Renal cortical epithelial cell (primary cell): Measurements from ENCODE around the gene GPR153. TPM values are rescaled to one million over a fixed set of nuclear protein-coding genes. Genes with fewer than 3 reads are reported as not detected.
"Not testable (repeated sequence)": the region's sequence is repeated elsewhere in the genome, so short reads cannot be mapped to it uniquely, and the experiment has no call there.

ENCODE experiments used
- DNase-seq: peaks from one replicate; pipeline ENCODE4 v3.0.0-alpha.2; 2011; ENCODE audit warnings: low read depth
- total RNA-seq: library from RNA; depleted of rRNA; stranded (reverse); fragments of >200 nt; gene quantifications from 2 replicates; pipeline ENCODE4 v1.2.3, GENCODE V29; 2014

The GPR153 gene
- total RNA-seq, 1 donor from 2014 or later: 4.8 TPM

DNA sequence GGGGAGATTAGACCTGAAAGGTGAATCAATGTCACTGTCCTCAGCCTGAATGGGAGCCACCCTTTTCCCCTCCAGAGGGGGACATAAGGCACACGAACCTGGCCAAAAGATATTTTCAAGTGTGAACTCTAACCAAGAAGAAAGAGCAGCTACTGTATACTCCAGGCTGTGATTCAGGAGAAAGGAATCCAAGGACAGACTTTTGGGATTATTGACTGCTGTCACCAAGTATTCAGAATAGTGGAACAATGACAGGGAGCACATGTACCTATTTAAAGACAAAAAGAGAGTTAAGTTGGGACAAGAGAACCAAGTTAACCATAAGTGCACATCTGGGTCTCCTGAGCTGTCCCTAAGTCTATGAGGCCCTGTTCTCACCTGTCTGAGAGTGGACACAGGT, 27.5 kb downstream of the GPR153 start:
- DNase-seq: no peak

DNA sequence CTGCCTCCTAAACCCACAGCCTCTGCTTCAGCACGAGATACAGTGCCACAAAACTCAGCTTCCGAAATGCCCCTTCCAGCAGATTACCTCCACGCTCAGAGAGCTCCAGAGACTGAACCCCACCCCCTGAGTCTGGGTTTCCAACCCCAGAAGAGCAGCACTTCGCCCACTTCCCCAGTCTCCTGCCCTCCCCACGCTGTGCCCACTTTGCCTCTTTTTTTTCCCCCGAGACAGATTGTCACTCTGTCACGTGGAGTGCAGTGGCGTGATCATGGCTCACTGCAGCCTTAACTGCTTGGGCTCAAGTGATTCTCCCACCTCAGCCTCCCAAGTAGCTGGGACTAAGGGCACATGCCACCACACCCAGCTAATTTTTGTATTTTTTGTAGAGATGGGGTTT, 35.2 kb downstream of the GPR153 start:
- no peak for DNase-seq

DNA sequence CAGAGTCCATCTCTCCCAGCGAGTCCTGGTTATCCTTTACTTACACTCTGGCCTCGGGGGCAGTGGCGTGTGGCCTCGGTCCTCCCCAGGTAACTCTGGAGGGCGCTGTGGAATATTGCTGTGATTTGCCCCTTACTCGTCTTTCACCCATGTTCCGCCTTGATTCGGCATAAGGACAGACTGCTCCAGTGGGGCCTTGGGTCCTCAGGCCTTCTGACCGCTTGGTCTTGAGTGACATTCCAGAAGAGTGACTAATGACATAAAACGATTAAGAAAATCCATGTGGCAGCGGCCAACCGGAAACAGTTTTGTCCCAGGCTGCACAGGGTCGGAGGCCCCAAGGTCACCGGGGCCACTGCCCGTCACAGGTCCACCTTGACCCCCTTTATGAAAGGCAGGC, 36.2 kb downstream of the GPR153 start:
- DNase-seq: peak; percentile 51

DNA sequence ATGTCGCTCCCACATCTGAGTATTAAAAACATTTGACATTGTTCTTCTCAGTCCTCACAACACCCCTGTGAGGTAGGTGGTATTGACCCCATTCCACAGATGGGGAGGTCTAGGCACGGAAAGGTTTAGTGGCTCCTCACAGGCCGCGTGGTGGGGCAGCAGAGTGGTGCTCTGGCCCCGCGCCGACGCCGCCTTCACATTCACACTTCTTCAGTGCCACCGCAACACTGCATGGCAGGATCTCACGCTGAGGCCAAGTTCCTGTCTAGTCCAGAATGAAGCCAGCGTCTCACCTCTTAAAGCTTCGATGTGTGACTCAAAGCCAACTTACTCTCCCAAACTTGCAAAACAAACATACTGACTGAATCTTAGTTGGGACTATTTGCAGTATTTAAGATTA, 37.3 kb downstream of the GPR153 start:
- no peak for DNase-seq

DNA sequence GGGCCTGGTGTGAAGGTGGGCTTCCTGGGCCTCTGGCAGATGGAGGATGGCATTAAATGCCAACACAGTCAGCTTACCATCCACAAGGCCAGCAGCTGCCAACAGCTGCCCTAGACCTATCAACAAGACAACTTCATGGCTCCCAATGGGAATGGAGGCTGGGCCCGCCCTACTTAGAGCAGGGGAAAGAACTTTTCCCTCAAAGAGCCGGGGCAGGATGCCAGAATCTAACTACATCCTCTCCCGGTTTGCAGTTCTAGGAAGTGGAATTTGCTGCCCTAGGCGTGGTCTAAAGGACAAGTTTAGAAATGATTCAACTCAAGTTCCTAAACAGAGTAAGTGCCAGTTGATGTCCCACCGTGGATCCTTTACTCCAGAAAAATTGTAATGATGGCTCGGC, 38.3 kb downstream of the GPR153 start:
- no peak for DNase-seq

DNA sequence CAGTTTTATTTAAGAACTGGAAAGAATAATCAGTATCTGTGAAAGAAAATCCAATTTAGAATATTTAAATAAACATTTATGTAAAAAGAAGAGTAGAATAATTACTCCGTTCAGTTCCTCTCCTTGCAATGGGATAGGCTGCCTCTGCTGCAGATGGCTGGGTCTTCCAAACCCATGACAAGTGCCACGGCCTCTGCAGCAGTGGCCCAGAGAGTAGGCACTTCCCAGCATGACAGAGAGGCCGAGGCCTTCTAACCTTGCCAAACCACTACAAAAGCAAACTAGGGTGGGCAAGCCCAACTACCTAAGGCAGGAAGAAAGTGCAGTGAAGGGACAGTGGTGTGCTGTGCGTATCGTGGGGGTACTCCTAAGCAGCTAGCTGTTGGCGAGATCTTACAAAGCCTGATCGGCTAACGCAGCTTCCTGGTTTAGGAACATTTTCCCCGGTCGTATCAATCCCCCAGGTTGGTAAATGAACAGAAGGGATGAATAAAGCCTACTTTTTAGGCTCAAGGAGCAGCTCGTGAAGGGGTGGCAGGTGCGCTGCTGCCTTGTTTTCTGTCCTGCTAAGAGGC, 39.6 kb downstream of the GPR153 start:
- no peak for DNase-seq

DNA sequence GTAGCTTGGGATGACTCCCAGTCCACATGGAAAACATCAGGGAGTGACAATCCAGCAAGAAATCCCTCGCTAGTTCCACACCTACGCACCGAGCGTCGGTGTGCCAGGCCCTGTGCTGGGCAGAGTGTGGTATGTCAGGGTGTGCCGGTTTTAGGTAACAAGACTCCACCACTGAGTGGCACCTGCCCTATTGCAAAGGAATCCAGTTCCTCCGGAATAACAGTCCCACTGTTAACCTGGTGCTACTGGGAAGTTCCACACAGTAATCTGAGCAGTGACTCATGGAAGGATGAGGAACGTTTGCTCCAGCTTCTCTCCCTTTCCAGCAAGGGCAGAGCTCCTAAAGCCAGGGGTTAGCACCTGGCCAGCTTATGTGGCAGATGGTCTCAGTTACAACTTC, 40.7 kb downstream of the GPR153 start:
- peak; percentile 70 for DNase-seq

DNA sequence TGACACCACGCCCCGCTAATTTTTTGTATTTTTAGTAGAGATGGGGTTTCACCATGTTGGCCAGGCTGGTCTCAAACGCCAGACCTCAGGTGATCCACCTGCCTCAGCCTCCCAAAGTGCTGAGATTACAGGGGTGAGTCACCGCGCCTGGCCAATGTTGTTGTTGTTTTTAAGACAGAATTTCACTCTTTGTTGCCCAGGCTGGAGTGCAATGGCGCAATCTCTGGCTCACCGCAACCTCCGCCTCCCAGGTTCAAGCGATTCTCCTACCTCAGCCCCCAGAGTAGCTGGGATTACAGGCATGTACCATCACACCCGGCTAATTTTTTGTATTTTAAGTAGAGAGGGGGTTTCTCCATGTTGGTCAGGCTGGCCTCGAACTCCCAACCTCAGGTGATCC, 41.3 kb downstream of the GPR153 start:
- not testable (repeated sequence) for DNase-seq

DNA sequence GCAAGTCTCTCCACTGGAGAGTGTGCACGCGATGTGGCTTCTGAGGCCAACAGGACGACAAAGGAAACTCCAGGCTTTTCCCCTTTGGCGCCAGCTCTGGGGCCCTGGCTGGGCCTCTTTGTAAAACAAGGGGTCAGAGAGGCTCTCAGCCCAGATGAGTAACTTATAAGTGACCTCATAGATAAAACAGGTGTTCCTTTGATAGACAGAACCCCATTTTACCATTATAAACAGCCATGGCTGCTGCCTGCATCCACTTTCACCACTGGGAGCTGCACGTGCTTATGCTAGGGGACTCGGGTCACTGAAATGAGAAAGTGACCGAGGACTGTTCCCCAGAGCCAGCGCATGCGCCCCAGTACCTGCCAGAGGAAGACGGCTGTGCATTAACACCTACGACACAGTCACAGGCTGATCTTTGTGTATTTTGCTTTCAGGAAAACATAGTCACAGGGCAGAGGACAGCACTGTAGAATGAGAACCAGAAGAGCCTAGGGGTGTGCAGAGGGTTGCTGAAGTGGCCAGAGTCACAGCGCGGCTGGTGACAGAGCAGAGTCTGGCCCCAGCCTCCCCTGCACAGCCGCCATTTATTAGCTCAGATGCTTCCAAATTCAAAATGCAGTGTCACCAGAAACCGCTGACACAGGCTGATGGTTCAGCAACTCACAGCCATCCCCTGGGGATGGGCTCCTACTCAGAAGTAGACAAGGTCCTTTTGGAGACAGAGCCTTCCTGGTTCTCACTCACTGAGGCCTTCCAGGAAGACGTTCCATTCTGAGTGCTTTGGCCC, 42.3 kb downstream of the GPR153 start:
- DNase-seq: no peak

DNA sequence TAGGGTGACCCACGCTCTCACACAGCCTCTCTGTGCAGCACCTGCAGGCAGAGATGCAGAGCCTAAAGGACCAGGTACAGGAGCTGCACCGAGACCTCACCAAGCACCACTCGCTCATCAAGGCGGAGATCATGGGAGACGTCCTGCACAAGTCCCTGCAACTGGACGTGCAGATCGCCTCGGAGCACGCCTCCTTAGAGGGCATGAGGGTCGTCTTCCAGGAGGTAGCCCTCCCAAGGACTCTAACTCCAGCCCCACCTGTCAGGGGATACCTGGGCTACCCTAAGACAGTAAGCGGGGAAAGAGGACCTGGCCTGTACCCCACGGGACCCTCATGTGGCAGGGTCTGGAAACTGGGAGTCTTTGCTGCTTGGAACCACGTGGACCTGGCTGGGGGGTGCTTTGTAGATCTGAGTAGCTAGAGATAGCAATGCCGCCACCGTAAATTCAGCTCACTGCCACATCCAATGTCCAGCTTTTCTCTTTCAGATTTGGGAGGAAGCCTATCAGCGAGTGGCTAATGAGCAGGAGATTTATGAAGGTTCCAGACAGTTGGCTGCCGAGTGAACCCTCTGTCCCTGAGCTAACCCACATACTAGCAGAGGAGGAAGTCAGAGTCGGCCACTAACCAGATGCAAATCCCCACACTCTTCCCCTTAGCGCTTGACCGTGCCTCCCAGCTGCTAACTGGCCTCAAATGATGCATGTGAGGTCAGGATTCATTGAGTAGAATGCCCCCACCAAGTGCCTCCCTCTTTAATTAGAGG, 48.5 kb downstream of the GPR153 start:
- DNase-seq: no peak

DNA sequence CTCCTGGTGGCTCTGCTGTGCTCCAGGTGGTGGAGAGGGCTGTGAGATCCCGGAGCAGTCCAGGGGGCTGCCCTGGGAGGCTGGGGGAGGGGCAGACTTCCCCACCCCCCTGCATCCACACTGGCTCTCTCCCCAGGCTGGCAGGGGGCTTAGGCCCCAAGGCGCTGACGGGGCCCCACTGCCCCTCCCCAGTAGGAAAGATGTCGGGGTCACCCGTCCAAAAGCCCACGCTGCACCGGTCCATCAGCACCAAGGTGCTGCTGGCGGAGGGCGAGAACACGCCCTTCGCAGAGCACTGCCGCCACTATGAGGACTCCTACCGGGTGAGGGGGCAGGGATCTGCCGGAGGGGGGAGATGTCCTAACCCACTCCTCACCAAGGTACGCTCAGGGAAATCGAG, 49.2 kb downstream of the GPR153 start:
- no peak for DNase-seq

DNA sequence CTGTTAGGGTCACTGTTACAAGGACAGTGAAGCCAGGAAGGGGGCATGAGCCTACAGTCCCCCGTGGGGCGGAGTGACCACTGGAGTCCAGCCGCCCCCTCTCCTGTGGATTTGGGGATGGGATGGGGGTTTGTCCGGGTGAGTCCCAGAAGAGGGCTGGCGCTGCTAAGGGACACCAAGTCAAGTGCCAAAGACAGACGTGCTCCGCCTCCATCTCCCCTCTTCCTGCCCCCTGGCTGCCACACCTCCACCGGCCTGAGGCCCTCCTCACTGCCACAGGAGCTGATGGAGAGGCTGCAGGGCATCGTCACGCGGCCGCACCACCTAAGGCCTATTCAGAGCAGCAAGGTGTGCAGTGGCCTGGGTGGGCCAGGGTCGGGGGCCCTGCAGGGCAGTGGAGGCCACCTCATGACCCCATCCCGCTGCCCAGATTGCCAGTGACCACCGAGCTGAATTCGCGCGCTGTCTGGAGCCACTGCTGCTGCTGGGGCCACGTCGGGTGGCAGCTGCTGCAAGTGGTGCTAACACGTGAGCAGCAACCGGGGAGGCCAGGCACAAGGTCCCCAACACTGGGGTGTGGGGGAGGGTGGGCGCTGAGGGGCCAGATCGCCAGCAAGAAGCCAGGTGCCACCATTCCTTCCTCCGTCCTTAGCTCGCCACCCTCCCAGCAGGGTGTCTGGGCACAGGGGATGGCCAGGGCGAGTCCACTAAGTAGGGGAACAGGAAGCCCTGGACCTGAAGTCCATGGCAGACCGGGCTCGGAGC, 50.1 kb downstream of the GPR153 start:
- DNase-seq: no peak

DNA sequence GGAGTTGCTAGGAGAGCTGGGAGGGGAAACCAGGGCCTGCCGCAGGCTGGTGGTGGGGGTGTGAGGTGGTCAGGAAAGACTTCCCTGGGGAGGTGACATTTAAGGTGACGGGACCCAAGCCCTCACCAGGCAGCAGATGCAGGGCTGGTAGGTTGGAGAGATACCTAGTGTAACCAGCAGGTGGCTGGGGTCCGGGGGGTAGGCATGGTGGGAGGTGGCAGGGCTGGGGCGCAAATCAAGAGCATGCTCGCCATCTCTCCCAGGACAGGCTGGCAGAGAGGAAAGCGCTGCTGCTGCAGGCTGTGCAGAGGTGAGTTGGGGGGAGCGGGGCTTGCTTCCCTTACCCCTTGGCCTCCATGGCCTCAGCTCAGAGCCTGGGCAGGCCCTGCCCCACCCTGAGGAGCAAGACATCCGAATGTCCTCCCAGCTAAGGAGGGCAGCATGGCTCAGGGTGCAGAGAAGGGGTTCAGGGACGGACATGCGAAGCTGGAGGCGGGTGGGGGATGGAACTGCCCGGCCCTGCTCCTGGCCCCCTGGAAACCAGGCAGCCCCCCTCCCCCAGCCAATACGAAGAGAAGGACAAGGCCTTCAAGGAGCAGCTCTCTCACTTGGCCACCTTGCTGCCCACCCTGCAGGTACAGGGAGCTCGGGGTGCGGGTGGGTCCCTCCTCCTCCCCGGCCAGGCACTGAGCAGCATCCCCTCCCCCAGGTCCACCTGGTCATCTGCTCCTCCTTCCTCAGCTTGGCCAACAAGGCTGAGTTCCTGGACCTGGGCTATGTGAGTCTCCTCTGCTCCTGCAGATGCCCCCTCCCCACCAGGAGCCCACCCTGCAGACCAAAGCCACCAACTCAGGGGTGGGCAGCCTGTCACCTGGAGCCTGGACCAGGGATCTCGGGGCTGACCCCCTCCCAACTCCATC, 51.0 kb downstream of the GPR153 start:
- DNase-seq: no peak

DNA sequence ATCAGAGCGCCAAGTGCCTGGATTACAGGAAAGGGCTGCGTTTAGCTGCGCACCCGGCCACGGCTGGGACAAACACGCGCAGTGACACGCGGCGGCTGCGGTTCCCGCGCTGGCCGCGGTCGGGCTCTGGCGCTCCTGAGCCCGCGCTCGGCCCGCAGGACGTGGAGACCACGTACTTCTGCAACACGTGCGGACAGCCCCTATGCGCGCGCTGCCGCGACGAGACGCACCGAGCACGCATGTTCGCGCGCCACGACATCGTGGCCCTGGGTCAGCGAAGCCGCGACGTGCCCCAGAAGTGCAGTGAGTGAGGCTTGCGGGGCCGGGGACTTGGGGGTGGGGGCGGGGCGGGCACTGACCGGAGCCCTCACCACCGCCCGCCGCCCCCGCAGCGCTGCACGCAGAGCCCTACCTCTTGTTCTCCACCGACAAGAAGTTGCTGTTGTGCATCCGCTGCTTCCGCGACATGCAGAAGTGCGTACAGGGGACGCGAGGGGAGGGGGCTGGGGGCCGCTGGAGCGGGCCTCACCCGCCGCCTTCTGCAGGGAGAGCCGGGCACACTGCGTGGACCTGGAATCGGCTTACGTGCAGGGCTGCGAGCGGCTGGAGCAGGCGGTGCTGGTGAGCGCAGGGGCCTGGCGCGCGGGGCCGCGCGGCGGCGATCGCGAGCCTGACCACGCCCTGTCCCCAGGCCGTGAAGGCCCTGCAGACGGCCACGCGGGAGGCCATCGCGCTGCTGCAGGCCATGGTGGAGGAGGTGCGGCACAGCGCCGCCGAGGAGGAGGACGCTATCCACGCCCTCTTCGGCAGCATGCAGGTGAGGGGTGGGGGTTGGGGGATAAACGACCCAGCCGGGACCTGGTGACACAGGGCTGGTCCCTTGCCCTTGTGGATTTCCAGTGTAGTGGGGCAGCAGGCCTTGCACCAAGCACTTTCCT, 51.9 kb downstream of the GPR153 start:
- DNase-seq: no peak

DNA sequence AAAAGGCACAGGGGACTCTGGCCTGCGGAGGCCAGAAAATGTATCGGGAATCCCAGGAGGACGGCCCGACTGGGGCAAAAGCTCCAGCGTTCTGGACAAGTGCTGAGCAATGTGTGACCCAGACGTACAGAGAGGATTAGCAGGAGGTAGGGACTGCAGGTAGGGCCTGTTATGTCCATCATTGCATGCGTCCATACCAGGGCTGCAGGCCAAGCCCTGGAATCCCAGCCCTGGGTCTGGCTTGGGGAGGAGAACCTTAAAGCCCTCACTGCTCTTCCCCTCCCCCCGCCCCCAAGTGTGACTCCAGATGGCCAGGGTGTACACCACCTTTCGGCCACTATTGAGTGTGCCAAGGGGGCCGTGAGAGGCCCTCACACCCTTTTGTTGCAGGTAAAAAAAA, 53.0 kb downstream of the GPR153 start:
- DNase-seq: no peak

DNA sequence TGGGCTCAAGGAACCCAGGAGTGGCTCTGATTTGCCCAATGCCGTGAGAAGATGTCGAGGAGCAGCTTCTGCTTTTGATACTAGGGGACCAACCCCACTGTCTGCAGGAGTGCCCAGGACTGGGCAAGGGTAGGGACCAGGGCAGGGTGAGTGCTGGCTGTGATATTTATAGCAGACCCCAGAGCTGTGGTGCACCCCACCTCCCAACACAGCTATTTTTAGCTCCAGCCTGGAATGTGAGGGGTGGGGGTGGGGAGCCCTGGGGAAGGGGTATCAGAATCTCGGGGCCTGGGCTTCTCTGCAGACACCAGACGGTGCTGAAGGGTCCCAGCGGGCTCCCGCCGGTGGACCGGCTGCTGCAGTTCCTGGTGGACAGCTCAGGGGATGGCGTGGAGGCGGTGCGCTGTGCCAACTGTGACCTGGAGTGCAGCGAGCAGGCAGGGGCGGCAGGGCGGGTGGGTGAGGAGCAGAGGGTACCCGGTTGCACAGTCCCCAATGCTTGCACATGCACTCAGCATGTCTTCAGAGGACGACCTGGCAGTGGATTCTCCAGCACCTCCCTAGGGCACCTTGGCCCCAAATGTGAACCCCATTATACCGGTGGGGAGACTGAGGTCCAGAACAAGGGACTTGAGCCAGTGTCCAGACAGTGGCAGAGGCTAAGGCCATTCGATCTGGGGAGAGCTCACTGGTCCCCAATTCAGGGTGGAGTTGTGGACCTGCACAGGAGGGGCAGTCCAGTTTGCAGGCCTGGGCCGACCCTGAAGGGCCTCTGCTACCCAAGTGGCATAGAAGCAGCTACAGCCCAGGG, 53.6 kb downstream of the GPR153 start:
- no peak for DNase-seq

DNA sequence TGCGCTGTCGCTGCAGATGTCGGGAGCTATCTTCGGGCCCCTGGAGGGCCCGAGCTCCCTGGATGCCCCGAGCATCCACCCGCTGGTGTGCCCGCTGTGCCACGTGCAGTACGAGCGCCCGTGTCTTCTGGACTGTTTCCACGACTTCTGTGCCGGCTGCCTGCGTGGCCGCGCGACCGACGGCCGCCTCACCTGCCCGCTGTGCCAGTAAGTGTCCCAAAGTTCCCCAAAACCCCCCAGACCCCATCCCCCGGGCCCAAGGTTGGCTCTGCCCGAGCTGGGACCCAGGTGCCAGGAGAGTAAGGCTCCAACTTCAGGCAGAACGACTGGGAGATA, 54.4 kb downstream of the GPR153 start:
- DNase-seq: no peak

DNA sequence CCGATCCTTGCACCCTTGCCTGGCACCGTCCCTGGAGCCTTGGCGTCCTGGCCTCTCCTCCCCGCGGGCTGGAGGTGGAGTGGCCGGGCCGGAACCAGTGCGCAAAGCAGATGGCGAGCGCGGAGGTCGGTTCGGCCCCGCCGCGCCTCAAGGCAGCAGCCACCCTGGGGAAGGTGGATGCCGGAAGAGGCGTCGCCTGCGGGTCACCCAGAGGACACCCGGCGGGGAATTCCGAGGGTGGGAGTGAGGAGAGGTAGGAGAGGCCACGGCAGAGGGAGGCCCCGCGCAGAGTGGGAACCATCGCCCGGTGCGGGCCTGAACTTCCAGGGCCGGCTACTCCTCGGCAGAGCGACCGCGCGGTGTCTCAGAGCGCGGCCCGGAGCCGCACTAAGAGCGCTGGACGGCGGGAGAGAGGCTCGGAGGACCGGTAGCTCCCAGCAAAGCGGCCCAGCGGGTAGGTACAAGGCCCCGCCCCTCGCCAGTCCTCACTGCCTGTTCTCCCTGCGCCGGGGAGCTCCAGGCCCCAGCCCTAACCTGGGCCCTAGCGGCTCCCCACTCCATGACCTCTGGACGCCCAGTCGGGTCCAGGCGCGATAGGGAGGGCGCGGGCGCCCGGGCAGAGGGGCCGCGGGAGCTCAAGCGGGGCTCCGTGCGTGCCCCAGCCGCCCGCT, 54.9 kb downstream of the GPR153 start, which contains the start of gene RNF207:
Gene RNF207 (plus strand): TSS at position 271 of the 671 bp plus-strand sequence. CDS start 417 bp downstream, outside the sequence.
- DNase-seq: peak; percentile 59

DNA sequence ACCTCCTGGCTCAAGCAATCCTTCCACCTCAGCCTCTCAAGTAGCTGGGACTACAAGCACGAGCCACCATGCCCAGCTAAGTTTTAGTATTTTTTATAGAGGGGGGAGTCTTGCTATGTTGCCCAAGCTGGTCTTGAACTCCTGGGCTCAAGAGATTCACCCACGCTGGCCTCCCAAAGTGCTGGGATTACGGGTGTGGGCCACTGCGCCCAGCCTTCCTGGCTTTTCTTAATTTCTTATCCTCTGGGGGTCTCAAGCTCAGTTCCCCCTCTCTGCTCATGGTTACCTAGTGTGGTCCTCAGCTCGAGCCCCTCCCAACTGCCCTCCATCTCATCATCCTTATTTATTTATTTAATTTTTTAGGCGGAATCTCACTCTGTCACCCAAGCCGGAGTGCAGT, 58.6 kb downstream of the GPR153 start:
- no peak for DNase-seq
